Superior temporal gyrus (tissue), 1 donor: ENCODE measurements around the gene ISY1.
A peak's percentile ranks its signal among the peaks of the same experiment; 100 is the strongest.
"Not testable (repeated sequence)": the region's sequence is repeated elsewhere in the genome, so short reads cannot be mapped to it uniquely, and the experiment has no call there.

Experiments used
- DNase-seq: peaks from one replicate; pipeline ENCODE4 v3.0.0-alpha.2; 2016; ENCODE audit errors: extremely low spot score

ISY1 gene

GRCh38 chr3:129120254-129121004, 40.4 kb downstream of the ISY1 start:
- peak; percentile 49 for DNase-seq

GRCh38 chr3:129119365-129120100, 41.3 kb downstream of the ISY1 start:
- no peak for DNase-seq

- no peak for DNase-seq
These were observed 42.1 kb downstream of the ISY1 start for GRCh38 chr3:129118745-129119144.

- DNase-seq: no peak
These were observed 43.7 kb downstream of the ISY1 start for GRCh38 chr3:129117134-129117533.

GRCh38 chr3:129116482-129116946, 44.3 kb downstream of the ISY1 start:
- DNase-seq: no peak

GRCh38 chr3:129114455-129114854, 46.4 kb downstream of the ISY1 start:
- no peak for DNase-seq

GRCh38 chr3:129112308-129113052, 48.4 kb downstream of the ISY1 start:
- no peak for DNase-seq

GRCh38 chr3:129111076-129111780, 49.6 kb downstream of the ISY1 start:
- not testable (repeated sequence) for DNase-seq

- no peak for DNase-seq
These were observed 53.1 kb downstream of the ISY1 start for GRCh38 chr3:129107793-129108192.

- no peak for DNase-seq
These were observed 53.8 kb downstream of the ISY1 start for GRCh38 chr3:129106866-129107565.

GRCh38 chr3:129106320-129106719, 54.5 kb downstream of the ISY1 start:
- no peak for DNase-seq

GRCh38 chr3:129105862-129106261, 55.0 kb downstream of the ISY1 start:
- no peak for DNase-seq

- DNase-seq: no peak
These were observed 56.3 kb downstream of the ISY1 start for GRCh38 chr3:129104498-129105079.

GRCh38 chr3:129104051-129104450, 56.8 kb downstream of the ISY1 start:
- DNase-seq: no peak

GRCh38 chr3:129103296-129103695, 57.6 kb downstream of the ISY1 start:
- DNase-seq: no peak

- no peak for DNase-seq
These were observed 59.3 kb downstream of the ISY1 start for GRCh38 chr3:129101370-129102138.

- no peak for DNase-seq
These were observed 60.6 kb downstream of the ISY1 start for GRCh38 chr3:129100274-129100673.

- no peak for DNase-seq
These were observed 65.6 kb downstream of the ISY1 start for GRCh38 chr3:129095285-129095684.

- not testable (repeated sequence) for DNase-seq
These were observed 72.6 kb downstream of the ISY1 start for GRCh38 chr3:129088312-129088711.

- not testable (repeated sequence) for DNase-seq
These were observed 73.0 kb downstream of the ISY1 start for GRCh38 chr3:129087904-129088303.
